Mammary epithelial cell (primary cell): ENCODE results near the gene MCEE.
A peak's percentile ranks its signal among the peaks of the same experiment; 100 is the strongest.

ENCODE experiments used
- CTCF ChIP-seq, 2 donors: IDR thresholded peaks in 1 of 2; conservative IDR thresholded peaks in 1 of 2; 2 replicates each; pipeline ENCODE4 v1.5.1; 2011 to 2012; ENCODE audit warnings: inconsistent platforms in 2 of 2, low read length in 2 of 2, mild to moderate bottlenecking in 2 of 2, control low read depth in 1 of 2, low read depth in 1 of 2; ENCODE audit not compliant: insufficient read depth in 1 of 2; ENCODE audit errors: extremely low read depth in 1 of 2
- EZH2 ChIP-seq: IDR thresholded peaks from 2 replicates; pipeline ENCODE4 v1.6.1; 2012; ENCODE audit warnings: low read length, inconsistent platforms, borderline replicate concordance

GRCh38 chr2:71100195-71100964 is 29.6 kb downstream of the MCEE start:
- TF ChIP-seq EZH2 (no peak), CTCF (conservative IDR thresholded peaks at IDR 0.05 in 1 of 2, IDR thresholded peaks at IDR 0.05 in 1 of 2; ENCODE audit: extremely low read depth in 1 of 2, insufficient read depth in 1 of 2, low read depth in 1 of 2, low read length in 2 of 2) (peak; percentile 85 to 93)
